Gastrocnemius medialis (tissue), 4 donors: Measurements from ENCODE around the gene MYO1E.

Experiments used
- POLR2A ChIP-seq, 2 donors: fragments of 450-650 bp; IDR thresholded peaks; one replicate each; pipeline ENCODE4 v1.6.1; 2017; ENCODE audit warnings: antibody characterized with exemption in 2 of 2, mild to moderate bottlenecking in 2 of 2, moderate library complexity in 2 of 2
- TF ChIP-seq, protein P1 (sequence below), 5 experiments: fragments of 450-650 bp in 3 of 5; fragments of 200-600 bp in 2 of 5; sonication (generic) in 2 of 5; IDR thresholded peaks in 4 of 5; conservative IDR thresholded peaks in 1 of 5; 1 replicate in 4 of 5; 2 replicates in 1 of 5; pipeline ENCODE4 v1.5.1; 2016 to 2019; ENCODE audit warnings: antibody characterized with exemption in 5 of 5, mild to moderate bottlenecking in 3 of 5, moderate library complexity in 3 of 5

DNA sequence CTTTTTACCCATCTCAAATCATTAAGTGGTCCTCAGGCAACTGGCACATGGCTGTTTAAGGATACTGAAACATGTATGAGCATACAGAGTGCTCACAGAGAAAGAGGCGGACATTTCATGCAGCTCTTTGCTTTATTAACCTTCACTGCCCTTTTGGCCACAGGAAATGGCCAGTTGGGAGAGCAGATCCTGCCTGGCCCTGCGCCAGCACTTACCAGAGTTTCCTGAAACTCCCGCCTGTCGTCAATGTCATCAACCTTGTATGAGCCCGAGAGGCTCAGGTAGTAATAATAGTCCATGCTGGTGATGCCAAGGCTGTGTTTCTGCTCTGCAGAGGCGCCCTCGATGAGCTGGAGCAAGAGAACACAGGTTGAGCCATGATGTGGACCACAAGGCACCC is 148.2 kb downstream of the MYO1E start:
- TF ChIP-seq, protein P1, sequence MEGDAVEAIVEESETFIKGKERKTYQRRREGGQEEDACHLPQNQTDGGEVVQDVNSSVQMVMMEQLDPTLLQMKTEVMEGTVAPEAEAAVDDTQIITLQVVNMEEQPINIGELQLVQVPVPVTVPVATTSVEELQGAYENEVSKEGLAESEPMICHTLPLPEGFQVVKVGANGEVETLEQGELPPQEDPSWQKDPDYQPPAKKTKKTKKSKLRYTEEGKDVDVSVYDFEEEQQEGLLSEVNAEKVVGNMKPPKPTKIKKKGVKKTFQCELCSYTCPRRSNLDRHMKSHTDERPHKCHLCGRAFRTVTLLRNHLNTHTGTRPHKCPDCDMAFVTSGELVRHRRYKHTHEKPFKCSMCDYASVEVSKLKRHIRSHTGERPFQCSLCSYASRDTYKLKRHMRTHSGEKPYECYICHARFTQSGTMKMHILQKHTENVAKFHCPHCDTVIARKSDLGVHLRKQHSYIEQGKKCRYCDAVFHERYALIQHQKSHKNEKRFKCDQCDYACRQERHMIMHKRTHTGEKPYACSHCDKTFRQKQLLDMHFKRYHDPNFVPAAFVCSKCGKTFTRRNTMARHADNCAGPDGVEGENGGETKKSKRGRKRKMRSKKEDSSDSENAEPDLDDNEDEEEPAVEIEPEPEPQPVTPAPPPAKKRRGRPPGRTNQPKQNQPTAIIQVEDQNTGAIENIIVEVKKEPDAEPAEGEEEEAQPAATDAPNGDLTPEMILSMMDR (IDR thresholded peaks at IDR 0.05 in 4 of 5, conservative IDR thresholded peaks at IDR 0.05 in 1 of 5), result no peak
- no peak for TF ChIP-seq POLR2A (IDR thresholded peaks at IDR 0.05)
